B cell (primary cell): ENCODE measurements around the gene PEAK1. TPM values are rescaled to one million over a fixed set of nuclear protein-coding genes. Genes with fewer than 3 reads are reported as not detected.

Source experiments
- ATAC-seq: fragments of 200-7000 bp; cut with Tn5 transposase; one replicate; pipeline ENCODE4 v1.10.0; 2021; ENCODE audit warnings: low read depth, mild to moderate bottlenecking, moderate number of reproducible peaks, moderate library complexity
- CTCF ChIA-PET: fragments of 350-600 bp; sonication (Branson Sonifier 250); formaldehyde crosslinking; loops from one replicate; lab custom pipeline; 2021; ENCODE audit warnings: antibody characterized with exemption, inconsistent platforms; lab: Charles Lee
- POLR2A ChIA-PET: fragments of 350-600 bp; sonication (Branson Sonifier 250); formaldehyde crosslinking; loops from one replicate; lab custom pipeline; 2021; ENCODE audit warnings: antibody characterized with exemption; lab: Charles Lee
- DNase-seq: peaks from one replicate; pipeline ENCODE4 v3.0.0; 2013
- H2AFZ ChIP-seq: 2 replicates; pipeline ENCODE4 v1.6.1; 2012; ENCODE audit warnings: mild to moderate bottlenecking, low read depth, low read length; ENCODE audit not compliant: insufficient read depth, poor library complexity, severe bottlenecking
- H3K27ac ChIP-seq, 2 donors: 1 replicate in 1 of 2; 2 replicates in 1 of 2; pipeline ENCODE4 v1.5.1; 2012 to 2013; ENCODE audit warnings: low read length in 2 of 2, mild to moderate bottlenecking in 2 of 2, moderate library complexity in 1 of 2
- H3K27me3 ChIP-seq, 4 experiments: fragments of 200-600 bp in 1 of 4; sonication (generic) in 1 of 4; replicated peaks in 1 of 4; 1 replicate in 2 of 4; 2 replicates in 2 of 4; pipeline versions ENCODE4 v1.6.1 to v1.7.0; 2013 to 2016; ENCODE audit warnings: low read length in 3 of 4, mild to moderate bottlenecking in 2 of 4, mixed read lengths in 1 of 4, moderate library complexity in 1 of 4; ENCODE audit not compliant: insufficient read depth in 4 of 4, control insufficient read depth in 3 of 4; ENCODE audit errors: control extremely low read depth in 1 of 4
- H3K36me3 ChIP-seq, 2 experiments: replicated peaks in 1 of 2; 1 replicate in 1 of 2; 2 replicates in 1 of 2; pipeline versions ENCODE4 v1.6.1 to v1.7.1; 2013; ENCODE audit warnings: low read length in 1 of 2; ENCODE audit not compliant: insufficient read depth in 2 of 2, control insufficient read depth in 1 of 2; ENCODE audit errors: control extremely low read depth in 1 of 2, extremely low read depth in 1 of 2
- H3K4me1 ChIP-seq, 2 donors: fragments of 200-600 bp in 1 of 2; sonication (generic) in 1 of 2; 1 replicate in 1 of 2; 2 replicates in 1 of 2; pipeline versions ENCODE4 v1.5.1 to v1.6.1; 2013 to 2017; ENCODE audit warnings: low read length in 2 of 2; ENCODE audit not compliant: control insufficient read depth in 2 of 2, insufficient read depth in 2 of 2
- H3K4me2 ChIP-seq: replicated peaks from 2 replicates; pipeline ENCODE3; 2012; ENCODE audit warnings: mild to moderate bottlenecking, low read depth, low read length; ENCODE audit not compliant: poor library complexity, severe bottlenecking
- H3K4me3 ChIP-seq, 5 experiments: fragments of 200-600 bp in 1 of 5; sonication (generic) in 1 of 5; 1 replicate in 3 of 5; 2 replicates in 2 of 5; pipeline versions ENCODE4 v1.5.1 to v1.7.0; 2011 to 2016; ENCODE audit warnings: low read length in 4 of 5, mild to moderate bottlenecking in 4 of 5, low read depth in 2 of 5, control low read depth in 1 of 5, moderate library complexity in 1 of 5; ENCODE audit not compliant: insufficient read depth in 1 of 5; ENCODE audit errors: control extremely low read depth in 1 of 5, extremely low read depth in 1 of 5
- H3K79me2 ChIP-seq: fragments of 200-600 bp; sonication (generic); one replicate; pipeline ENCODE4 v1.6.0; 2016; ENCODE audit warnings: low read length; ENCODE audit not compliant: control insufficient read depth, insufficient read depth
- H3K9ac ChIP-seq: fragments of 200-600 bp; sonication (generic); 2 replicates; pipeline ENCODE4 v1.6.1; 2017; ENCODE audit warnings: mild to moderate bottlenecking, low read length, moderate library complexity
- H3K9me3 ChIP-seq, 3 donors: one replicate each; pipeline versions ENCODE4 v1.6.1 to v1.7.1; 2013; ENCODE audit warnings: low read length in 2 of 3; ENCODE audit not compliant: control insufficient read depth in 2 of 3, insufficient read depth in 1 of 3; ENCODE audit errors: control extremely low read depth in 1 of 3
- H4K20me1 ChIP-seq: 2 replicates; pipeline ENCODE4 v1.6.0; 2012; ENCODE audit warnings: mild to moderate bottlenecking, low read length; ENCODE audit not compliant: insufficient read depth, control insufficient read depth, poor library complexity, severe bottlenecking
- H3K27ac Mint-ChIP-seq: one replicate; pipeline ENCODE4 v1.8.0; 2021; ENCODE audit warnings: mixed read lengths
- H3K27me3 Mint-ChIP-seq: one replicate; pipeline ENCODE4 v1.8.0; 2021; ENCODE audit warnings: mixed read lengths
- H3K4me1 Mint-ChIP-seq: one replicate; pipeline ENCODE4 v1.8.0; 2021; ENCODE audit warnings: mixed read lengths
- H3K4me3 Mint-ChIP-seq: one replicate; pipeline ENCODE4 v1.8.0; 2021; ENCODE audit warnings: mixed read lengths
- H3K9me3 Mint-ChIP-seq: one replicate; pipeline ENCODE4 v1.8.0; 2022; ENCODE audit warnings: mixed read lengths; ENCODE audit not compliant: insufficient read depth
- CTCF ChIP-seq: fragments of 200-600 bp; IDR thresholded peaks from one replicate; pipeline ENCODE4 v1.8.0; 2022; ENCODE audit warnings: antibody characterized with exemption, mild to moderate bottlenecking
- EZH2 ChIP-seq: IDR thresholded peaks from 2 replicates; pipeline ENCODE4 v1.6.1; 2012; ENCODE audit warnings: borderline replicate concordance, low read depth, mild to moderate bottlenecking, moderate library complexity, low read length; ENCODE audit not compliant: insufficient read depth, poor library complexity, severe bottlenecking
- WGBS: methylation state at CpG from one replicate; pipeline ENCODE4 v1.1.5; 2013; ENCODE audit warnings: missing lambda C conversion rate; ENCODE audit not compliant: insufficient coverage; 5-methylcytosine and 5-hydroxymethylcytosine counted together
- intact Hi-C: fragments of 100-400 bp; cut with micrococcal nuclease; formaldehyde crosslinking; loops from one replicate; pipeline ENCODE4 v1.10.0; 2022
- polyA plus RNA-seq: library from polyadenylated mRNA; depleted of rRNA; stranded (reverse); fragments of >200 nt; gene quantifications from 2 replicates; pipeline ENCODE4 v1.2.3, GENCODE V29; 2012
- total RNA-seq, 2 donors: library from RNA; stranded (reverse); fragments of 120-200 nt in 1 of 2; gene quantifications; 1 replicate in 1 of 2; 2 replicates in 1 of 2; pipeline versions ENCODE4 v1.2.3 to v1.2.4, GENCODE V29; 2013 to 2022

PEAK1 gene
- total and polyA plus RNA-seq, 2 donors (not counting 1 experiment from before 2014, with no cell fraction given): 13.4 to 38.0 TPM

DNA sequence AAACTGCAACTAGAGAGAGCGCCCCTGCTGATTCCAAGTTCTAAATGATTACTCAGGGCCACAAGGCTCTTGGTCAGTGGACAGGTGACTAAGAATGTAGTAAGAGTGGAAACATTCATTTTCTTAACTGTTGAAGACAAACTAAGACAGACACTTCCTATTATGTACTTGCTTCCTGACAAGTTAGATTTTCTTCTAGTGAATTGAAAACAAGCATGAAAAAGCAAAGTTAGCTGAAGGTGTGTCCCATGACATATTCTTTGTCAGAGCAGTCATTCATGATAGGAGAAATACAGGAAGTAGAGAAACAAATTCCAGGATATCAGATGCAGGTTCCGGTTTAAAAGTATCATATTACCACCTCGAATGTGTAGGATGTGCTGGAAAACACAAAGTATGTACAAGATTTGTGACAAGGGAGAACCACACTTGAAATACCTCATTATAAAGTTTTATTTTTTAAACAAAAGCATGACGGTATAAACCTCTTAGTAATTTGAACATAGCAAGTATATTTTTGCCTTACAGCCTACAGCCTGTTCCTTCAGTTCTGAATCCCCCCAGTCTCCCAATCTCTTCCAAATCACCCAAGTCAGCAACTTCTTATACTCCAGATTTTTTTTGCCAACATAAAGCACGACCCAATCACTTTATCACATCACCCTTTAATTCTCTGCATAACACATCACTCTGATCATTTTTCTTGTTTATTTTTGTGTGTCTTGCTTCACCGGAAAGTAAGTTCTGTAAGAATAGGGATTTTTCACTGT, 355.2 kb downstream of the PEAK1 start:
- Histone ChIP-seq H3K9me3 (no peaks in the 10 kb centered on the region), H3K9ac (no peak overlapping the region), H2AFZ (no peak overlapping the region), H3K27me3 (no peaks in the 10 kb centered on the region), H3K4me3 (no peak overlapping the region), H3K36me3 (peaks cover 0 to 21% of the 10 kb centered on the region in 2 experiments), H3K4me2 (peak overlapping the region; percentile 20), H4K20me1 (peaks cover 35% of the 10 kb centered on the region), H3K79me2 (peaks cover 96% of the 10 kb centered on the region), H3K4me1 (peaks cover 73 to 90% of the 10 kb centered on the region in 2 donors), H3K27ac (peak overlapping the region; percentile 2 to 84)
- ATAC-seq (no peak), DNase-seq (peak; percentile 24)
- peaks cover 80% of the 10 kb centered on the region for H3K4me1 Mint-ChIP-seq
- no peak for TF ChIP-seq EZH2
- TF ChIP-seq CTCF: no peak
- WGBS: no CpG with 5 or more reads among the region's 6 CpGs
- intact Hi-C loops: loop anchor here (5.0 kb wide), 1 partner anchor 32 kb away; no protein-coding TSS in a partner anchor
- ChIA-PET CTCF (no interaction called here), POLR2A (no interaction called here)
- H3K27me3 Mint-ChIP-seq: no peaks in the 10 kb centered on the region
- no peaks in the 10 kb centered on the region for H3K9me3 Mint-ChIP-seq
- peak overlapping the region; percentile 62 for H3K27ac Mint-ChIP-seq
- H3K4me3 Mint-ChIP-seq: peak overlapping the region; percentile 29

GRCh38 chr15:77064063-77064462, 355.8 kb downstream of the PEAK1 start:
- TF ChIP-seq CTCF (no peak), EZH2 (no peak)
- H3K27ac Mint-ChIP-seq: peak overlapping the region; percentile 42
- Histone ChIP-seq H3K27ac (peak overlapping the region; percentile 2 to 84), H2AFZ (no peak overlapping the region), H3K36me3 (peaks cover 0 to 21% of the 10 kb centered on the region in 2 experiments), H3K4me2 (peak overlapping the region; percentile 20), H3K9me3 (no peaks in the 10 kb centered on the region), H3K4me1 (peaks cover 70 to 88% of the 10 kb centered on the region in 2 donors), H4K20me1 (peaks cover 38% of the 10 kb centered on the region), H3K79me2 (peaks cover 96% of the 10 kb centered on the region), H3K4me3 (no peak overlapping the region), H3K27me3 (no peaks in the 10 kb centered on the region), H3K9ac (no peak overlapping the region)
- no peaks in the 10 kb centered on the region for H3K9me3 Mint-ChIP-seq
- CTCF ChIA-PET: interaction anchor here (0.8 kb wide), 1 partner anchor 43 kb away, joined by 3 read pairs; no protein-coding TSS in a partner anchor
- H3K4me1 Mint-ChIP-seq: peaks cover 81% of the 10 kb centered on the region
- no peak overlapping the region for H3K4me3 Mint-ChIP-seq
- no peaks in the 10 kb centered on the region for H3K27me3 Mint-ChIP-seq
- POLR2A ChIA-PET: no interaction called here
- no CpG with 5 or more reads among the region's 2 CpGs for WGBS
- intact Hi-C loops: no loop called here
- DNase-seq (no peak), ATAC-seq (no peak)
